ENCODE results near the gene STRAP. TPM values are rescaled to one million over a fixed set of nuclear protein-coding genes. Genes with fewer than 3 reads are reported as not detected.
"Not testable (repeated sequence)": the region's sequence is repeated elsewhere in the genome, so short reads cannot be mapped to it uniquely, and the experiment has no call there.

Gene STRAP
- polyA plus RNA-seq, 3 donors, result 180 to 200 (median 197) TPM

DNA sequence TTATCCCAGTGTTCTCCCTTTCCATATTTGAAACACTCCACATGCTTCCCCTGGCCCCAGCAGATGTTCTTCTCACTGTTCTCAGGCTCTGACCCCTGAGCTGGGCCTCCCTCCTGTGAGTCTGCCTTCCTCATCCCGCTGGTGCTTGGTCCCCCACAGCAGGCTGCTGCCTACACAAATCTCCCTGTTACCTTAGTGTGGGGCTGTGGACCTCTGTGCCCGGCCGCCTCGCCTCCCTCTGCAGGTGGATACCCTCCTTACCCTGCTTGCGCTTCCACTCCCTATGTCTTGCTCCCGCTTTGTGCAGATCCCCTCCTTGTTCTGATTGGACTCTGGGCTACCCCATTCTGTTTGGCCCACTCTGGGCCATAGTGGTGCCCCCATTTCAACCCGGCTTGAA is 35.9 kb downstream of the STRAP start:
- no peak for DNase-seq (ENCODE audit: low read depth in 3 of 3, low spot score in 2 of 3)

DNA sequence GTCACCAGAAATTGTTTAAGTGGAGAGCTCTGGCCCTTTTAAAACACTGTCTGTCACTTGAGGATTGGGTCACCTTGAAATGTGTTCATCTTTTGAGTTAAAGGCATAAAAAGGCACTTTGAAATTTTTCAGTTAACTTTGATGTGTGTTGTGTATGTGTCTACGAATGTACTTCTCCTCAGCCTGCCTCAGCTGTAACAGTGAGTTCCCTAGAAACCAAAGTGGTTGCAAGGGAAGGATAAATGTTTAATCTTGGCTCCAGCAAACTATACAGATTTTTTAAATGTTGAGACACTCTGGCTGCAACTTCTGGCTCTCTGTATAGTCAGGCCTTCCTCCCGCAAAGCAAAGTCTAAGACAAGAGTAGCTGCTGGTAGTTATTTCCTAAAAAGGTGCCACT is 37.2 kb downstream of the STRAP start:
- no peak for DNase-seq (ENCODE audit: low read depth in 3 of 3, low spot score in 2 of 3)

DNA sequence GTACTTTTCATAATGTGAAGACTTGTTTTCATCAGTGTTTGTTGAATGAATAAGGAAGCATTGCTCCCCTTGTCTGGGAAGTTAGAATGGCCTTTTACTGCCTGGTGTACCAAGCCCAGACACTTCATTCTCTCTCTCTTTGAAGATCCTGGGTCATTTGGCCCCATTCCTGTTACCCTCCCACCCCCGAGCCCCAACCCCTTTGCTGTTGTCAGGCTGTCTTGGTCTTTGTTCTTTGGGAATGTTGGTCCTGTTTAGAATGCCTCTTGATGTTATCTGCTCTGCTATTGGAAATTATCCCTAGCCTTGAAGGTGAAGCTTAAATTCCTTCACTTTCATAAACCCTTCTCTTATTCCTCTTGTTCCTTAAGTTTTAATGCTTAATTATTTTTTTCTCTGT is 42.8 kb downstream of the STRAP start:
- no peak for DNase-seq (ENCODE audit: low read depth in 3 of 3, low spot score in 2 of 3)

DNA sequence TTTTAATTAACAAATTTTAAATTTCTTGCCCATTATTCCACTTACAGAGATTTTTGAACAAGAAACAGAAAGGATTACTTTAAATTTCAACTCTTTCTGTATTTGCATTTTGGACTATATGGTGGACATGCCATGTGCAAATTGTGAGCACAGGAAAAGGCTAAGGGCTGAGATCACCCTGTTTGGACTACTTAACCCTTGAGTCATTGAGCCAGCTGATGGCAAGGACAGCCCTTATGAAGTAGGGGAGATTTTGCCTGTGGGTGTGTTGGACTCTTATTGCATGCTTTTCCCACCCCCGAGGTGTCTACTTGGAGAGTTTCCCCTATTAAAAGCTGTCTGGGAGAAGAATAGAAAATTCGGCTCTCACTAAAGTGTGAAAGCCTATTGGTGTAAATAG is 46.2 kb downstream of the STRAP start:
- DNase-seq (ENCODE audit: low read depth in 3 of 3, low spot score in 2 of 3), result no peak

DNA sequence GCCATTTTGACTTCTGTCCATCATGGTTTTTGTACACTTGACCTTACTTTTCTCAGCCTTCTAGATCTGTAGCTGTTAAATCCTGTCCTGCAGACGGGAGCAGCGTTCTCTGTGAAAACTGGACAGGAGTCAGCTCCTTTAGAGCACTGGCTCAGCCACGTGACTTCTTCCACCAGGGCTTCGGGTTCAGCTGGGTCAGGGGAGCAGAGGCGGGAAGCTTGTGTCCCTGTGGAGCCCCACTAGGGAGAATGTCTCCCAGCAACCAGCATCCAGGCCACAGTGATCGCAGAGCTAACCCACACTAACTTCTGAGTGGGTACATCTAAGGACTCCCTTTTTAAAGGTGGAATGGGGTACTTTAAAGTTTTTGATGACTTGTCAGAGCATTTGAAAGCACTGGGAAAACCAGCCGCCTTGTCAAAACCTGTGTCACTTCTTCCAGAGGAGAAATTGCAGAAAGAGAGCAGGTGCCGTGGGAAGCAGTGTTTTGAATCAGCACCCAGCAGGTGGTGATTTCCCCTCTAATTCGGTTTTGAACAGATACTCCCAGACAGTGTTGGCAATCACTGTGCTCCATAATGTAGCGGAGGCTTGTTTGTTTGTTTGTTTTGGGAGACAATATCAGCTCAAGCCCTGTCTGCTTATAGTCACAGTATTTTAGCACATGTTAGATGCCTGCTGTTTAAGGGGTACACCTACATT is 46.8 kb downstream of the STRAP start:
- DNase-seq (ENCODE audit: low read depth in 3 of 3, low spot score in 2 of 3), result no peak

DNA sequence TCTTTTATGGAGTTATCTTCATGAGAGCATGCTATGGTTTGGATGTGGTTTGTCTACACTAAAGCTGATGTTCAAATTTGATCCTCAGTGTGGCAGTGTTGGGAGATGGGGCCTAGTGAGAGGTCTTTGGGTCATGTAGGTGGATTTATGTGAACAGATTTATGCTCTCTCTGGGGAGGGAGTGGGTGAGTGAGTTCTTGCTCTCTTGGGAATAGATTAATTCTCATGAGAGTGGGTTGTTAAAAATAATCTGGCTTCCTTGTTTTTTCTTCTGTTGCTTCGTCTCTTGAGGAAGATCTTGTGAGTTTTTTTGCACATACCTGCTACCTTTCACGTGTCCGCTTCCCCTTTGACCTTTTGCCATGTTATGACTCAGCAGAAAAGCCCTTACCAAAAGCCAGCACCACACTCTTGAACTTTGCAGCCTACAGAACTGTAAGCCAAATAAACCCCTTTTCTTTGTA is 49.4 kb downstream of the STRAP start:
- no peak for DNase-seq (ENCODE audit: low read depth in 3 of 3, low spot score in 2 of 3)

- DNase-seq (ENCODE audit: low read depth in 3 of 3, low spot score in 2 of 3), result no peak
Observed at GRCh38 chr12:15932327-15932726, 50.1 kb downstream of the STRAP start.

DNA sequence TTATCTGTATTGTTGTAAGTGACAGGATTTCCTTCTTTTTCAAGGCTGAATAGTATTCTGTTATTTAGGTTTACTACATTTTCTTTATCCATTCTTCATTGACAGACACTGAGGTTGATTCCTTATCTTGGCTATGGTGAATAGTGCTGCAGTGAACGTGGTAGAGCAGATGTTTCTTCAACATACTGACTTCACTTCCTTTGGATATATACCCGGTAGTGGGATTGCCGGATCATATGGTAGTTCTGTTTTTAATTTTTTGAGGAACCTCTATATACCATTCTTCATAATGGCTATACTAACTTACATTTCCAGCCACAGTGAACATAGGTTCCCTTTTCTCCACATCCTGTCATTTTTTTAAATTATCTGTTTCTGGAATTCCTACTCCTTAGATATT is 50.8 kb downstream of the STRAP start:
- no peak for DNase-seq (ENCODE audit: low read depth in 3 of 3, low spot score in 2 of 3)

DNA sequence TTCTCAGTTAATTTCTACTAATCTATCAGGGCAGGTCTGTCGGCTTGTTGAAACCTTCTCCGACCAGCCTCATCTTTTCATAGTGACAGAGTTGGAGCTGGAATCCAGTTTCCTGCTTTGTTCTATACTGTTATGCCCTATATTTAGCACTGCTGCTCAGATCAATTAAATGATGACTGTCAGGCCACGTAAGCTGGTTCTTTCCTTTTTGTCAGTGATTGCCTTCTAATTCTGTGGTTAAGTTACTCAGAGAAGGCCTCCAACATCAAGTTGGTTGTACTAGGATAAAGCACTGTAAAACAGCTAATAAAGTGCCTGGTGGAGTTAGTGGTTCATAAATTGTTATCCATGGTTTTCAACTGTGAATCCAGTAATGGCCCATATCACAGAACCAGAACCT is 51.6 kb downstream of the STRAP start:
- DNase-seq (ENCODE audit: low read depth in 3 of 3, low spot score in 2 of 3), result no peak

DNA sequence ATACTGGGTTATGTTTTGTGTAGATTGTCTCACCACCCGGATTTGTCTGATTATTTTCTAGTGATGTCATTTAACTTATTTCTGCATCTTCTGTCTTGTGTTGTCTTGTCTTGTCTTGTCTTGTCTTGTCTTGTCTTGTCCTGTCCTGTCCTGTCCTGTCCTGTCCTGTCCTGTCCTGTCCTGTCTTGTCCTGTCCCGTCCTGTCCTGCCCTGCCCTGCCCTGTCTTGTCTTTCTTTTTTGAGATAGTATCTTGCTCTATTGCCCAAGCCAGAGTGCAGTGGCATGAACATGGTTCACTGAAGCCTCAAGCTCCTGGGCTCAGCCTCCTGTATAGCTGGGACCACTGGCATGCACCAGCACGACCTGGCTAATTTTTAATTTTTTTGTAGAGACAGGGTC is 54.6 kb downstream of the STRAP start:
- no peak for DNase-seq (ENCODE audit: low read depth in 3 of 3, low spot score in 2 of 3)

- no peak for DNase-seq (ENCODE audit: low read depth in 3 of 3, low spot score in 2 of 3)
Observed at GRCh38 chr12:15937902-15938301, 55.7 kb downstream of the STRAP start.

DNA sequence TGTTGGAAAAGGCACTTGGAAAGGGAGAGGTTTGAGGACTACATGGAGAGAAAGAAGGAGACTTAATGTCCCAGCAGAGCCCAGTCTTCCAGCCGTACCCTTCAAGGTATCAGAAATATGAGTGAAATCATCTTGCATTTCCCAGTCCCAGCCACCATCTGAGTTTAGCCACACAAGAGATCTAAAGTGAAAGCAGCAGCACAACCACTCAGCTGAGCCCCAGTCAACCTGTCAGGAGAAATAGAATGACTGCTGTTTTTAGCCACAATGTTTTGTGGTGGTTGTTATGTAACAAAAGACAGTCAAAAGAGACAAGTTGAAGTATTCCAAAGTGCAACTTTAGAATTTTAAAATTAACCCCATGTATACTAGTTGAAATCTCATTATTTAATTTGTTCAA is 56.9 kb downstream of the STRAP start:
- no peak for DNase-seq (ENCODE audit: low read depth in 3 of 3, low spot score in 2 of 3)

GRCh38 chr12:15942475-15942874 is 60.3 kb downstream of the STRAP start:
- DNase-seq (ENCODE audit: low read depth in 3 of 3, low spot score in 2 of 3), result no peak

DNA sequence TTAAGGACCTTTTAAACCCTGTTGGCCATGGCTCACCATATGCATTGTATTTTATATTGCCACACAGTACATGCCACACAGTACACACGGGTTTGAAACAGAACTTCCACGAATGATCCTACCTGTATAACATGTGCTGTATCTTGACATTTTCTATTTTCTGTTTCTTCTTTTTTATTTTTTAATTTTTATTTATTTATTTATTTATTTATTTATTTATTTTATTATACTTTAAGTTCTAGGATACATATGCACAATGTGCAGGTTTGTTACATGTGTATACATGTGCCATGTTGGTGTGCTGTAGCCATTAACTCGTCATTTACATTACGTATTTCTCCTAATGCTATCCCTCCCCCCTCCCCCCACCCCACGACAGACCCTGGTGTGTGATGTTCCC is 61.3 kb downstream of the STRAP start:
- not testable (repeated sequence) for DNase-seq (ENCODE audit: low read depth in 3 of 3, low spot score in 2 of 3)

DNA sequence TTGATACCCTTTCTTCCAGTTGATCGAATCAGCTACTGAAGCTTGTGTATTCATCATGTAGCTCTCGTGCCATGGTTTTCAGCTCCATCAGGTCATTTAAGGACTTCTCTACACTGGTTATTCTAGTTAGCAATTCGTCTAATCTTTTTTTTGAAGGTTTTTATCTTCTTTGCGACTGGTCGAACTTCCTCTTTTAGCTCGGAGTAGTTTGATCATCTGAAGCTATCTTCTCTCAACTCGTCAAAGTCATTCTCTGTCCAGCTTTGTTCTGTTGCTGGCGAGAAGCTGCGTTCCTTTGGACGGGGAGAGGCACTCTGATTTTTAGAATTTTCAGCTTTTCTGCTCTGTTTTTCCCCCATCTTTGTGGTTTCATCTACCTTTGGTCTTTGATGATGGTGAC is 66.3 kb downstream of the STRAP start:
- DNase-seq (ENCODE audit: low read depth in 3 of 3, low spot score in 2 of 3), result not testable (repeated sequence)

Other genes starting within 250 kb of the STRAP start
- gene EPS8, start 93.0 kb upstream of the STRAP start, polyA plus RNA-seq (ENCODE audit: insufficient read length in 3 of 3), result 10 to 100 TPM; 62.4 to 62.7 (median 62.6) TPM
- 10 to 100 TPM; 45.3 to 49.1 (median 49.1) TPM for gene DERA, start 28.9 kb downstream of the STRAP start, polyA plus RNA-seq (ENCODE audit: insufficient read length in 3 of 3)